Keratinocyte (primary cell): ENCODE data around the gene API5. TPM values are rescaled to one million over a fixed set of nuclear protein-coding genes. Genes with fewer than 3 reads are reported as not detected.

Experiments
- DNase-seq: peaks from one replicate; pipeline ENCODE4 v3.0.0-alpha.2; 2011; ENCODE audit warnings: low read depth, missing footprints, low spot score
- FAIRE-seq: peaks from 2 replicates; lab custom pipeline; 2011; peaks lifted over from hg19 to GRCh38; lab: Jason Lieb, UNC
- H2AFZ ChIP-seq: 2 replicates; pipeline ENCODE4 v1.6.0; 2012; ENCODE audit warnings: low read length, control low read depth, inconsistent platforms; ENCODE audit not compliant: control insufficient read depth
- H3K27ac ChIP-seq: 2 replicates; pipeline ENCODE4 v1.5.1; 2011; ENCODE audit warnings: low read length; ENCODE audit not compliant: control insufficient read depth, insufficient read depth
- H3K27me3 ChIP-seq: 3 replicates; pipeline ENCODE4 v1.6.0; 2011; ENCODE audit warnings: low read length; ENCODE audit not compliant: control insufficient read depth, insufficient read depth; ENCODE audit errors: extremely low read depth
- H3K36me3 ChIP-seq, 2 experiments: 2 replicates in 1 of 2; 3 replicates in 1 of 2; pipeline ENCODE4 v1.5.1; 2011; ENCODE audit warnings: low read length in 2 of 2, mild to moderate bottlenecking in 1 of 2; ENCODE audit not compliant: control insufficient read depth in 2 of 2, insufficient read depth in 2 of 2; ENCODE audit errors: extremely low read depth in 1 of 2
- H3K4me1 ChIP-seq: 3 replicates; pipeline ENCODE4 v1.5.1; 2011; ENCODE audit warnings: low read length; ENCODE audit not compliant: control insufficient read depth, insufficient read depth; ENCODE audit errors: extremely low read depth
- H3K4me2 ChIP-seq: 3 replicates; pipeline ENCODE4 v1.6.0; 2011; ENCODE audit warnings: low read depth, low read length; ENCODE audit not compliant: control insufficient read depth, insufficient read depth; ENCODE audit errors: extremely low read depth
- H3K4me3 ChIP-seq, 3 experiments: fragments of 200-600 bp in 1 of 3; sonication (generic) in 1 of 3; 2 replicates in 2 of 3; 3 replicates in 1 of 3; pipeline ENCODE4 v1.5.1; 2011 to 2016; ENCODE audit warnings: low read length in 3 of 3, mild to moderate bottlenecking in 3 of 3, control low read depth in 2 of 3, inconsistent platforms in 1 of 3, low read depth in 1 of 3, mixed read lengths in 1 of 3, mixed run types in 1 of 3, moderate library complexity in 1 of 3; ENCODE audit not compliant: control insufficient read depth in 2 of 3, insufficient read depth in 2 of 3; ENCODE audit errors: extremely low read depth in 1 of 3
- H3K79me2 ChIP-seq: 2 replicates; pipeline ENCODE4 v1.6.0; 2012; ENCODE audit warnings: low read length; ENCODE audit not compliant: control insufficient read depth, insufficient read depth
- H3K9ac ChIP-seq: 3 replicates; pipeline ENCODE4 v1.6.0; 2011; ENCODE audit warnings: low read length; ENCODE audit not compliant: control insufficient read depth, insufficient read depth; ENCODE audit errors: extremely low read depth
- H3K9me1 ChIP-seq: 3 replicates; pipeline ENCODE4 v1.6.0; 2011; ENCODE audit warnings: low read length; ENCODE audit not compliant: control insufficient read depth, insufficient read depth; ENCODE audit errors: extremely low read depth
- H3K9me3 ChIP-seq: 2 replicates; pipeline ENCODE4 v1.5.1; 2012; ENCODE audit warnings: low read depth, low read length; ENCODE audit not compliant: control insufficient read depth
- H4K20me1 ChIP-seq: 3 replicates; pipeline ENCODE4 v1.6.0; 2011; ENCODE audit warnings: low read length; ENCODE audit not compliant: control insufficient read depth, insufficient read depth; ENCODE audit errors: extremely low read depth
- EZH2 ChIP-seq: IDR thresholded peaks from one replicate; pipeline ENCODE4 v1.6.1; 2012; ENCODE audit warnings: inconsistent platforms, mild to moderate bottlenecking, low read length, moderate library complexity
- dilution Hi-C: fragments of 300-500 bp; cut with MboI; formaldehyde crosslinking; loops from one replicate; pipeline ENCODE4 v1.7.0; 2020; ENCODE audit warnings: low sequenced_read_pairs; ENCODE audit not compliant: extremely low pct_ligation_motif_present
- polyA plus RNA-seq, 5 experiments: library from polyadenylated mRNA; depleted of rRNA in 3 of 5; stranded (reverse) in 3 of 5; stranded (forward) in 1 of 5; unstranded in 1 of 5; fragments of >200 nt; gene quantifications; 1 replicate in 1 of 5; 2 replicates in 3 of 5; 3 replicates in 1 of 5; pipeline versions ENCODE4 v1.2.1 to v1.2.3, GENCODE V29; 2011 to 2012; ENCODE audit warnings: missing spikeins in 2 of 5, low read depth in 1 of 5, low replicate concordance in 1 of 5
- TF ChIP-seq, protein P1 (sequence below), 3 experiments: IDR thresholded peaks in 1 of 3; conservative IDR thresholded peaks in 1 of 3; optimal IDR thresholded peaks in 1 of 3; 2 replicates in 2 of 3; 3 replicates in 1 of 3; pipeline versions ENCODE3 to v1.5.1; 2011; ENCODE audit warnings: low read length in 3 of 3, mild to moderate bottlenecking in 3 of 3, moderate library complexity in 2 of 3, control low read depth in 1 of 3, inconsistent platforms in 1 of 3; ENCODE audit not compliant: insufficient read depth in 2 of 3; ENCODE audit errors: extremely low read depth in 1 of 3

API5 gene
- polyA plus RNA-seq, 1 donor (not counting 4 experiments of a cell fraction or from before 2014, with no cell fraction given): 117 TPM

DNA sequence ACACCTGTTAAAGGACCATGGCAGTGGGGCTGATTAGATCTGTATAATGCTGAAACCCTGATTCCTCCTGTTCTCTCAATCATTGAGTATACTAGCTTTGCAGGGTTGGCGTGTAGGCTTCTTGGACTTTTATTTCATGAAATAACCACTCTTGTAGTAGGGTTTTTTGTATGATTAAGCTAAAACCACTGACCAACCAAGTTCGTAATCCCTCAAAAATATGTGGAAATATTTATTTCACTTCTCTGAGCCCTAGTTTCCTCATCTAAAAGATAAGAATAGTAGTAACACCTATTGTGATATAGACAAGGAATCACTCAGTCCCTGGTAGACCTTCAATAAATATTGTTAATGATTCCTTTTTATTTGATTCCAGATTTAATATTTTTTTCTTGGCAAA, 4.2 kb downstream of the API5 start:
- FAIRE-seq: no peak
- Histone ChIP-seq H3K4me2 (no peak overlapping the region), H3K27me3 (no peaks in the 10 kb centered on the region)

DNA sequence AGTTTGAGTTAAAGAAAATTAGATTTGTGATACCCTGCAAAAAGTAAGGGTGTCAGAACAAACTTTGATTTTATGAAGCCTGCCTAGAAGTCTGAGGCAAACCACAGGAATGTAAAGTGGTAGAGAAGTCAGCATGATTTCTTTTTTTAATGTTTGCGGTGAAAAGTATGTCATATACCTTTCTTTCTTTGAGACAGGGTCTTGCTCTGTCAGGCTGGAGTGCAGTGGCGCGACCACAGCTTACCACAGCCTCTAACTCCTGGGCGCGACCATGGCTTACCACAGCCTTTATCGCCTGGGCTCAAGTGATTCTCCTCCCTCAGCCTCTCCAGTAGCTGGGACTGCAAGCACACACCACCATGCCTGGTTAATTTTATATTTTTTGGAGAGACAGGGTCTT, 4.7 kb downstream of the API5 start:
- Histone ChIP-seq H3K4me2 (no peak overlapping the region), H2AFZ (no peak overlapping the region), H4K20me1 (peaks cover 9% of the 10 kb centered on the region), H3K9ac (no peak overlapping the region), H3K4me3 (no peak overlapping the region), H3K9me1 (no peaks in the 10 kb centered on the region), H3K4me1 (peaks cover 11% of the 10 kb centered on the region), H3K36me3 (peaks cover 0 to 4% of the 10 kb centered on the region in 2 experiments), H3K79me2 (peaks cover 76% of the 10 kb centered on the region), H3K9me3 (no peaks in the 10 kb centered on the region), H3K27me3 (no peaks in the 10 kb centered on the region), H3K27ac (no peak overlapping the region)
- TF ChIP-seq, protein P1, sequence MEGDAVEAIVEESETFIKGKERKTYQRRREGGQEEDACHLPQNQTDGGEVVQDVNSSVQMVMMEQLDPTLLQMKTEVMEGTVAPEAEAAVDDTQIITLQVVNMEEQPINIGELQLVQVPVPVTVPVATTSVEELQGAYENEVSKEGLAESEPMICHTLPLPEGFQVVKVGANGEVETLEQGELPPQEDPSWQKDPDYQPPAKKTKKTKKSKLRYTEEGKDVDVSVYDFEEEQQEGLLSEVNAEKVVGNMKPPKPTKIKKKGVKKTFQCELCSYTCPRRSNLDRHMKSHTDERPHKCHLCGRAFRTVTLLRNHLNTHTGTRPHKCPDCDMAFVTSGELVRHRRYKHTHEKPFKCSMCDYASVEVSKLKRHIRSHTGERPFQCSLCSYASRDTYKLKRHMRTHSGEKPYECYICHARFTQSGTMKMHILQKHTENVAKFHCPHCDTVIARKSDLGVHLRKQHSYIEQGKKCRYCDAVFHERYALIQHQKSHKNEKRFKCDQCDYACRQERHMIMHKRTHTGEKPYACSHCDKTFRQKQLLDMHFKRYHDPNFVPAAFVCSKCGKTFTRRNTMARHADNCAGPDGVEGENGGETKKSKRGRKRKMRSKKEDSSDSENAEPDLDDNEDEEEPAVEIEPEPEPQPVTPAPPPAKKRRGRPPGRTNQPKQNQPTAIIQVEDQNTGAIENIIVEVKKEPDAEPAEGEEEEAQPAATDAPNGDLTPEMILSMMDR (optimal IDR thresholded peaks at IDR 0.05 in 1 of 3, IDR thresholded peaks at IDR 0.05 in 1 of 3, conservative IDR thresholded peaks at IDR 0.05 in 1 of 3; ENCODE audit: extremely low read depth in 1 of 3, insufficient read depth in 2 of 3, low read length in 3 of 3): no peak
- TF ChIP-seq EZH2: no peak
- DNase-seq: no peak
- dilution Hi-C loops: no loop called here
- FAIRE-seq: no peak

More for the DNA sequence above, 4.2 kb downstream of the API5 start:
- dilution Hi-C loops: no loop called here
- Histone ChIP-seq H3K9me3 (no peaks in the 10 kb centered on the region), H3K4me1 (peaks cover 13% of the 10 kb centered on the region), H2AFZ (no peak overlapping the region), H4K20me1 (peaks cover 9% of the 10 kb centered on the region), H3K9me1 (no peaks in the 10 kb centered on the region), H3K4me3 (no peak overlapping the region), H3K79me2 (peaks cover 76% of the 10 kb centered on the region), H3K9ac (no peak overlapping the region), H3K36me3 (peaks cover 0 to 4% of the 10 kb centered on the region in 2 experiments), H3K27ac (no peak overlapping the region)
- no peak for TF ChIP-seq EZH2
- TF ChIP-seq, protein P1 (optimal IDR thresholded peaks at IDR 0.05 in 1 of 3, IDR thresholded peaks at IDR 0.05 in 1 of 3, conservative IDR thresholded peaks at IDR 0.05 in 1 of 3; ENCODE audit: extremely low read depth in 1 of 3, insufficient read depth in 2 of 3, low read length in 3 of 3): no peak
- DNase-seq: no peak
